ENCODE data around the gene BTK.

The BTK gene

GRCh38 chrX:101370888-101371504 lies 15.0 kb downstream of the BTK start:
- ChIA-PET CTCF (no interaction called here), POLR2A (no interaction called here)
- H3K4me3 ChIP-seq (ENCODE audit: low read depth, low read length), result no peak overlapping the region
- TF ChIP-seq CTCF (IDR thresholded peaks at IDR 0.05; ENCODE audit: insufficient read depth, low read length, missing control alignments), result no peak
- DNase-seq (ENCODE audit: low read depth, low spot score), result no peak

GRCh38 chrX:101369687-101370086 lies 16.3 kb downstream of the BTK start:
- ChIA-PET CTCF (interaction anchor here (0.9 kb wide), 1 partner anchor 21 kb away, joined by 4 read pairs; the partner anchor contains the start of gene RPL36A), POLR2A (no interaction called here)
- no peak for TF ChIP-seq CTCF (IDR thresholded peaks at IDR 0.05; ENCODE audit: insufficient read depth, low read length, missing control alignments)
- H3K4me3 ChIP-seq (ENCODE audit: low read depth, low read length), result no peak overlapping the region
- DNase-seq (ENCODE audit: low read depth, low spot score), result no peak

GRCh38 chrX:101368800-101369199 lies 17.2 kb downstream of the BTK start:
- DNase-seq (ENCODE audit: low read depth, low spot score), result no peak
- no peak overlapping the region for H3K4me3 ChIP-seq (ENCODE audit: low read depth, low read length)
- CTCF ChIA-PET, result interaction anchor here (1.0 kb wide), 1 partner anchor 21 kb away, joined by 3 read pairs; no protein-coding TSS in a partner anchor
- POLR2A ChIA-PET, result interaction anchor here (1.2 kb wide), 1 partner anchor 22 kb away, joined by 3 read pairs; the partner anchor contains the start of gene RPL36A
- no peak for TF ChIP-seq CTCF (IDR thresholded peaks at IDR 0.05; ENCODE audit: insufficient read depth, low read length, missing control alignments)

- POLR2A ChIA-PET, result interaction anchor here (0.9 kb wide), 1 partner anchor 25 kb away, joined by 4 read pairs; the partner anchor contains the start of gene RPL36A
- no peak overlapping the region for H3K4me3 ChIP-seq (ENCODE audit: low read depth, low read length)
- TF ChIP-seq CTCF (IDR thresholded peaks at IDR 0.05; ENCODE audit: insufficient read depth, low read length, missing control alignments), result no peak
- no peak for DNase-seq (ENCODE audit: low read depth, low spot score)
- CTCF ChIA-PET, result interaction anchor here (0.6 kb wide), 1 partner anchor 723 kb away, joined by 4 read pairs; no protein-coding TSS in a partner anchor
These were observed 20.6 kb downstream of the BTK start for GRCh38 chrX:101365301-101365795.

GRCh38 chrX:101362757-101363156 lies 23.2 kb downstream of the BTK start:
- H3K4me3 ChIP-seq (ENCODE audit: low read depth, low read length), result no peak overlapping the region
- DNase-seq (ENCODE audit: low read depth, low spot score), result no peak
- ChIA-PET POLR2A (no interaction called here), CTCF (no interaction called here)
- TF ChIP-seq CTCF (IDR thresholded peaks at IDR 0.05; ENCODE audit: insufficient read depth, low read length, missing control alignments), result no peak

GRCh38 chrX:101362116-101362515 lies 23.9 kb downstream of the BTK start:
- ChIA-PET POLR2A (no interaction called here), CTCF (no interaction called here)
- TF ChIP-seq CTCF (IDR thresholded peaks at IDR 0.05; ENCODE audit: insufficient read depth, low read length, missing control alignments), result no peak
- no peak for DNase-seq (ENCODE audit: low read depth, low spot score)
- H3K4me3 ChIP-seq (ENCODE audit: low read depth, low read length), result no peak overlapping the region
